GM18951 (cell line): ENCODE measurements around the gene HTR2A.
"Not testable (repeated sequence)": the region's sequence is repeated elsewhere in the genome, so short reads cannot be mapped to it uniquely, and the experiment has no call there.

Source experiments
- POLR2A ChIP-seq: IDR thresholded peaks from 4 replicates; pipeline ENCODE4 v1.6.1; 2011; ENCODE audit warnings: mild to moderate bottlenecking; ENCODE audit not compliant: insufficient read length, insufficient read depth; ENCODE audit errors: extremely low read depth
- in situ Hi-C: fragments of 300-500 bp; cut with MboI; formaldehyde crosslinking; loops from one replicate; pipeline ENCODE4 v1.12.0; 2022; ENCODE audit warnings: low sequenced_read_pairs, mixed read lengths, inconsistent platforms; ENCODE audit not compliant: unreplicated experiment

The HTR2A gene

GRCh38 chr13:46817838-46818476, 78.9 kb downstream of the HTR2A start:
- in situ Hi-C loops, result no loop called here
- TF ChIP-seq POLR2A, result no peak

- in situ Hi-C loops, result no loop called here
Observed at GRCh38 chr13:46817095-46817494, 79.8 kb downstream of the HTR2A start.

GRCh38 chr13:46816371-46816770, 80.5 kb downstream of the HTR2A start:
- no peak for TF ChIP-seq POLR2A
- in situ Hi-C loops, result no loop called here

More at GRCh38 chr13:46817095-46817494, 79.8 kb downstream of the HTR2A start:
- no peak for TF ChIP-seq POLR2A

GRCh38 chr13:46812301-46812797, 84.5 kb downstream of the HTR2A start:
- in situ Hi-C loops, result no loop called here
- TF ChIP-seq POLR2A, result no peak

- no peak for TF ChIP-seq POLR2A
- in situ Hi-C loops, result no loop called here
Observed at GRCh38 chr13:46810440-46810839, 86.4 kb downstream of the HTR2A start.

- in situ Hi-C loops, result not testable (repeated sequence)
Observed at GRCh38 chr13:46804921-46805320, 91.9 kb downstream of the HTR2A start.

GRCh38 chr13:46804391-46804815, 92.5 kb downstream of the HTR2A start:
- in situ Hi-C loops, result no loop called here
- TF ChIP-seq POLR2A, result no peak

GRCh38 chr13:46803586-46803985, 93.3 kb downstream of the HTR2A start:
- no peak for TF ChIP-seq POLR2A
- in situ Hi-C loops, result no loop called here

GRCh38 chr13:46801858-46802257, 95.0 kb downstream of the HTR2A start:
- in situ Hi-C loops, result no loop called here
- no peak for TF ChIP-seq POLR2A

GRCh38 chr13:46799139-46799538, 97.7 kb downstream of the HTR2A start:
- no peak for TF ChIP-seq POLR2A
- in situ Hi-C loops, result no loop called here

GRCh38 chr13:46797501-46798237, 99.2 kb downstream of the HTR2A start:
- in situ Hi-C loops, result no loop called here

GRCh38 chr13:46796515-46797474, 100.1 kb downstream of the HTR2A start, which contains the start of gene ESD:
Gene ESD (minus strand): TSS chr13:46797161. CDS start chr13:46791413, 5,748 bp downstream.
- in situ Hi-C loops, result no loop called here
- TF ChIP-seq POLR2A, result peak; percentile 73

More at GRCh38 chr13:46797501-46798237, 99.2 kb downstream of the HTR2A start:
- no peak for TF ChIP-seq POLR2A

GRCh38 chr13:46796129-46796514, 100.7 kb downstream of the HTR2A start:
- no peak for TF ChIP-seq POLR2A
- in situ Hi-C loops, result no loop called here
